ENCODE measurements around the gene TGM3.

GRCh38 chr20:2365666-2366065 lies 69.9 kb downstream of the TGM3 start:
- no peak for TF ChIP-seq FOXP2 (optimal IDR thresholded peaks at IDR 0.05; ENCODE audit: borderline replicate concordance, extremely low read depth, extremely low read length, insufficient read depth)
- TF ChIP-seq POLR2AphosphoS5 (IDR thresholded peaks at IDR 0.05; ENCODE audit: low read depth, low read length): no peak
- TF ChIP-seq TAF1 (IDR thresholded peaks at IDR 0.05; ENCODE audit: borderline replicate concordance, insufficient read depth, low read length): no peak
- TF ChIP-seq REST (IDR thresholded peaks at IDR 0.05; ENCODE audit: insufficient read depth in 1 of 2, low read depth in 2 of 2, low read length in 2 of 2): no peak
